Transverse colon (tissue), 4 donors: Measurements from ENCODE around the gene KCNJ9. TPM values are rescaled to one million over a fixed set of nuclear protein-coding genes. Genes with fewer than 3 reads are reported as not detected.

Experiments
- DNase-seq: peaks from one replicate; pipeline ENCODE4 v3.0.0-alpha.2; 2019
- H3K27ac ChIP-seq, 4 donors: fragments of 200-600 bp; sonication (generic); 2 replicates each; pipeline ENCODE4 v1.5.1; 2016 to 2018; ENCODE audit warnings: inconsistent platforms in 4 of 4
- H3K27me3 ChIP-seq: fragments of 200-600 bp; sonication (generic); 2 replicates; pipeline ENCODE4 v1.5.1; 2017; ENCODE audit warnings: inconsistent platforms
- H3K36me3 ChIP-seq, 4 donors: fragments of 200-600 bp; sonication (generic); 2 replicates each; pipeline ENCODE4 v1.5.1; 2017 to 2019; ENCODE audit warnings: inconsistent platforms in 4 of 4
- H3K4me1 ChIP-seq, 4 donors: fragments of 200-600 bp; sonication (generic); 2 replicates each; pipeline ENCODE4 v1.5.1; 2017 to 2020; ENCODE audit warnings: inconsistent platforms in 4 of 4
- H3K4me3 ChIP-seq, 4 donors: fragments of 200-600 bp; sonication (generic); 1 replicate in 1 of 4; 2 replicates in 3 of 4; pipeline versions ENCODE4 v1.5.1 to v1.6.1; 2017 to 2019; ENCODE audit warnings: inconsistent platforms in 4 of 4
- H3K9me3 ChIP-seq, 2 donors: fragments of 200-600 bp; sonication (generic); 2 replicates each; pipeline ENCODE4 v1.5.1; 2017 to 2019; ENCODE audit warnings: inconsistent platforms in 2 of 2
- EP300 ChIP-seq: sonication (generic); formaldehyde crosslinking; IDR thresholded peaks from one replicate; pipeline ENCODE4 v1.6.1; 2017; ENCODE audit warnings: antibody characterized with exemption, low read depth
- POLR2A ChIP-seq: fragments of 450-650 bp; IDR thresholded peaks from one replicate; pipeline ENCODE4 v1.6.1; 2016; ENCODE audit warnings: antibody characterized with exemption, mild to moderate bottlenecking, moderate library complexity
- POLR2AphosphoS5 ChIP-seq, 3 donors: sonication (generic); formaldehyde crosslinking; IDR thresholded peaks; one replicate each; pipeline ENCODE4 v1.6.1; 2016; ENCODE audit warnings: antibody characterized with exemption in 3 of 3
- WGBS, 2 donors: methylation state at CpG; one replicate each; pipeline ENCODE4 v1.1.5; 2018; ENCODE audit warnings: low coverage in 1 of 2; 5-methylcytosine and 5-hydroxymethylcytosine counted together
- in situ Hi-C, 4 donors: fragments of 200-750 bp; cut with MboI; loops; one replicate each; pipeline versions ENCODE4 v1.15.0 to v1.15.1; 2017; ENCODE audit warnings: low sequenced_read_pairs in 3 of 4, low pct_ligation_motif_present in 1 of 4, low pct_unique_long_range_greater_than_20kb in 1 of 4
- intact Hi-C: fragments of 100-400 bp; cut with DNase I; formaldehyde crosslinking; loops from one replicate; pipeline ENCODE4 v1.15.1; 2023; ENCODE audit warnings: low total_unique reads
- total RNA-seq, 4 donors: library from RNA; depleted of rRNA; stranded (reverse); fragments of >200 nt; gene quantifications; one replicate each; pipeline ENCODE4 v1.1.0, GENCODE V29; 2016
- TF ChIP-seq, protein P1 (sequence below), 5 experiments: fragments of 200-600 bp in 3 of 5; fragments of 450-650 bp in 2 of 5; sonication (generic) in 3 of 5; IDR thresholded peaks; 1 replicate in 2 of 5; 2 replicates in 3 of 5; pipeline ENCODE4 v1.5.1; 2016 to 2017; ENCODE audit warnings: antibody characterized with exemption in 5 of 5, inconsistent platforms in 3 of 5, mild to moderate bottlenecking in 2 of 5, moderate library complexity in 1 of 5

Gene KCNJ9
- total RNA-seq, 4 donors from 2014 or later: 0.27 TPM; not detected in 3

DNA sequence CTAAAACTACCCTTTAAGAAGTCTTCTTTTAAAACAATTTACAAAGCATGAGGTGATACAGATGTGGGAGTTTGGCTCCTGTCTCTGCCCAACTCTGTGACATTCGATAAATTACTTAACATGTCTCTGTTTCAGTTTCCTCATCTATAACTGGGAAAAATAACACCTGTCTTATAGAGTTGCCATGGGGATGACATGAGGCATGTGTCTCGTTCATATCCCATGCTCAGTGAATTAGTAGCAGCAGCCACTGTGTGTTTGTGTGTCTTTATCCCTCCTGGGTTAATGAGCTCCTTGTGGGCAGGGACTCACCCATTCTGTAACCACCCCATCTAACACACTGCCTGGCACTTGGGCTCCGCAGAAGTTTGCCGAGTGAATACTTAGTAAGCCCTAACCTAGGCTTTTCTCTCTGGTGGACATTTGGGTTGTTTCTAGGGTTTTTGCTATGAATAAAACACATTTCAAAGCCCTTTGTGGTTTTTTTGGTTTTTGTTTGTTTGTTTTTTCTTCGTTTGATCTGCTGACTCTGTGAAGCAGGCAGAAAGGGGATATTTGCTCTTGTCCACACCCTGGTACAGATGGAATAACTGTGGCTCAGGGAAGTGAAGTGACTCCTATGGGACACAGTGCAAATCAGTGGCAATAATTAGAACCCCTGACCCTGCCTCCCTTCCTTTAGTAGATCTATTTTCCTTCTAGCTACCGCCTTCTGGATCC, 797 bp upstream of the KCNJ9 start:
- 31 to 38% methylated on average over 3 to 6 of the region's 6 CpGs for WGBS, 2 donors
- in situ Hi-C loops: no loop called here
- H3K27me3 ChIP-seq: peaks cover 63% of the 10 kb centered on the region
- H3K4me1 ChIP-seq: peaks cover 0 to 13% (median 8%) of the 10 kb centered on the region in 4 donors
- H3K9me3 ChIP-seq: no peaks in the 10 kb centered on the region
- intact Hi-C loops: loop anchor here (5.0 kb wide), 1 partner anchor 553 kb away; no protein-coding TSS in a partner anchor
- TF ChIP-seq EP300 (no peak), POLR2A (no peak), POLR2AphosphoS5 (IDR thresholded peaks at IDR 0.05) (no peak)
- TF ChIP-seq, protein P1, sequence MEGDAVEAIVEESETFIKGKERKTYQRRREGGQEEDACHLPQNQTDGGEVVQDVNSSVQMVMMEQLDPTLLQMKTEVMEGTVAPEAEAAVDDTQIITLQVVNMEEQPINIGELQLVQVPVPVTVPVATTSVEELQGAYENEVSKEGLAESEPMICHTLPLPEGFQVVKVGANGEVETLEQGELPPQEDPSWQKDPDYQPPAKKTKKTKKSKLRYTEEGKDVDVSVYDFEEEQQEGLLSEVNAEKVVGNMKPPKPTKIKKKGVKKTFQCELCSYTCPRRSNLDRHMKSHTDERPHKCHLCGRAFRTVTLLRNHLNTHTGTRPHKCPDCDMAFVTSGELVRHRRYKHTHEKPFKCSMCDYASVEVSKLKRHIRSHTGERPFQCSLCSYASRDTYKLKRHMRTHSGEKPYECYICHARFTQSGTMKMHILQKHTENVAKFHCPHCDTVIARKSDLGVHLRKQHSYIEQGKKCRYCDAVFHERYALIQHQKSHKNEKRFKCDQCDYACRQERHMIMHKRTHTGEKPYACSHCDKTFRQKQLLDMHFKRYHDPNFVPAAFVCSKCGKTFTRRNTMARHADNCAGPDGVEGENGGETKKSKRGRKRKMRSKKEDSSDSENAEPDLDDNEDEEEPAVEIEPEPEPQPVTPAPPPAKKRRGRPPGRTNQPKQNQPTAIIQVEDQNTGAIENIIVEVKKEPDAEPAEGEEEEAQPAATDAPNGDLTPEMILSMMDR (IDR thresholded peaks at IDR 0.05): no peak
- H3K4me3 ChIP-seq: no peak overlapping the region
- H3K27ac ChIP-seq: no peak overlapping the region
- H3K36me3 ChIP-seq: no peaks in the 10 kb centered on the region
- no peak for DNase-seq

DNA sequence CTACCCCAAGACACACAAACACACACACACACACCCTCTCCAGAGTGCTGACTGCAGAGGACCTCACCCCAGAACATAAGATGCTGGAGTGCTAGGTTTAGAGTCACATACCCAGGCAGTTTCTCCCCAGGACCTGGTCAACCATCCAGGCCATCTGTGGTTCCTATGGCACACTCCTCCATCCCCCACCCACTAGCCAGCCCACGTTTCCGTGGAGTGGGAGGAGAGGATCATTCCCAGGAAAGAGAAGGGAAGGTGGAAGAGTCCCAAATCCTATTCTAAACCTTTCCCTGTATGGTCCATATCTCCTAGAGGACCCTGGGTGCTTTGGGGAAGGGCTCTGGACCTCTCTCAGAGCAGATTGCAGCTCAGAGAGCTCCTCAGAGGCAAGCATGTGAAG, 1.1 kb downstream of the KCNJ9 start:
- Histone ChIP-seq H3K27me3 (peaks cover 57% of the 10 kb centered on the region), H3K4me3 (no peak overlapping the region), H3K9me3 (no peaks in the 10 kb centered on the region), H3K4me1 (peaks cover 0 to 13% (median 8%) of the 10 kb centered on the region in 4 donors), H3K27ac (no peak overlapping the region), H3K36me3 (no peaks in the 10 kb centered on the region)
- WGBS, 2 donors: 40 to 54% methylated on average over 1 to 2 of the region's 2 CpGs
- no peak for TF ChIP-seq EP300
- TF ChIP-seq POLR2AphosphoS5 (IDR thresholded peaks at IDR 0.05): no peak
- intact Hi-C loops (loop anchor here (5.0 kb wide), 1 partner anchor 555 kb away; no protein-coding TSS in a partner anchor), in situ Hi-C loops (no loop called here)
- no peak for DNase-seq

DNA sequence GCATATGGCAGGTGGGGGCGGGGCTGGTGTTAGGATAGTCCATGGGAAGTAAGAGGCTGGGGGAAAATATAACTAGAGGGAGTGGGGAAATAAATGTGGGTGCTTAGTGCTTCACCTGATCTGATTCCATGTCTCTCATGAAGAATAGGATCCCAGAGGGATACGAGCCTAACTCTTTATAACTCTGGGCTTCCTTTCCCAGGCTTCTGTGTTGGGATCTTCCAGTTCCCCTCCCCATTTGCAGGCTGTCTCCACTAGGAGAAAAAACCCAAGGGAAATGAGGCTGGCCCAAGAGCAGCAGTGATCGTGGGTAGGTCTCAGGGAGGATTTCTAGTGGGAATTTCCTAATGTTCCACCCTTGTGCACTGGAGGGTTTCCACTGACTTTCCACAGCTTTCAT, 1.6 kb downstream of the KCNJ9 start:
- no peak overlapping the region for H3K4me3 ChIP-seq
- DNase-seq: no peak
- intact Hi-C loops: loop anchor here (5.0 kb wide), 1 partner anchor 556 kb away; no protein-coding TSS in a partner anchor
- TF ChIP-seq, protein P1 (IDR thresholded peaks at IDR 0.05): no peak
- TF ChIP-seq POLR2A (no peak), POLR2AphosphoS5 (IDR thresholded peaks at IDR 0.05) (no peak), EP300 (no peak)
- 64 to 81% methylated on average over 2 to 3 of the region's 3 CpGs for WGBS, 2 donors
- peaks cover 0 to 13% (median 8%) of the 10 kb centered on the region in 4 donors for H3K4me1 ChIP-seq
- no peaks in the 10 kb centered on the region for H3K9me3 ChIP-seq
- no peak overlapping the region for H3K27ac ChIP-seq
- in situ Hi-C loops: no loop called here
- H3K36me3 ChIP-seq: no peaks in the 10 kb centered on the region
- peaks cover 57% of the 10 kb centered on the region for H3K27me3 ChIP-seq

DNA sequence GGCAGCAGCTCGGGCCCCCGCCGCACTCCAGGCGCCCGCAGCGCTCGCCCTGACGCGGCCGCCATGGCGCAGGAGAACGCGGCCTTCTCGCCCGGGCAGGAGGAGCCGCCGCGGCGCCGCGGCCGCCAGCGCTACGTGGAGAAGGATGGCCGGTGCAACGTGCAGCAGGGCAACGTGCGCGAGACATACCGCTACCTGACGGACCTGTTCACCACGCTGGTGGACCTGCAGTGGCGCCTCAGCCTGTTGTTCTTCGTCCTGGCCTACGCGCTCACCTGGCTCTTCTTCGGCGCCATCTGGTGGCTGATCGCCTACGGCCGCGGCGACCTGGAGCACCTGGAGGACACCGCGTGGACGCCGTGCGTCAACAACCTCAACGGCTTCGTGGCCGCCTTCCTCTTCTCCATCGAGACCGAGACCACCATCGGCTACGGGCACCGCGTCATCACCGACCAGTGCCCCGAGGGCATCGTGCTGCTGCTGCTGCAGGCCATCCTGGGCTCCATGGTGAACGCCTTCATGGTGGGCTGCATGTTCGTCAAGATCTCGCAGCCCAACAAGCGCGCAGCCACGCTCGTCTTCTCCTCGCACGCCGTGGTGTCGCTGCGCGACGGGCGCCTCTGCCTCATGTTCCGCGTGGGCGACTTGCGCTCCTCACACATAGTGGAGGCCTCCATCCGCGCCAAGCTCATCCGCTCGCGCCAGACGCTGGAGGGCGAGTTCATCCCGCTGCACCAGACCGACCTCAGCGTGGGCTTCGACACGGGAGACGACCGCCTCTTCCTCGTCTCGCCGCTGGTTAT, 2.8 kb downstream of the KCNJ9 start:
- TF ChIP-seq POLR2AphosphoS5 (IDR thresholded peaks at IDR 0.05) (peak in 1 of 3 donors; percentile 25), EP300 (no peak), POLR2A (no peak)
- TF ChIP-seq, protein P1 (IDR thresholded peaks at IDR 0.05): peak; percentile 65 to 81 (median 69)
- Histone ChIP-seq H3K4me3 (peak overlapping the region in 3 of 4 donors; percentile 28 to 50 (median 35)), H3K4me1 (peaks cover 0 to 13% (median 8%) of the 10 kb centered on the region in 4 donors), H3K9me3 (no peaks in the 10 kb centered on the region), H3K27me3 (peaks cover 46% of the 10 kb centered on the region), H3K36me3 (no peaks in the 10 kb centered on the region), H3K27ac (no peak overlapping the region)
- 53% methylated on average over 66 of the region's 96 CpGs; no CpG with 5 or more reads in 1 of the 2 donors for WGBS, 2 donors
- intact Hi-C loops (loop anchor here (2.0 to 5.0 kb wide), 2 partner anchors 37 to 557 kb away; no protein-coding TSS in a partner anchor), in situ Hi-C loops (no loop called here)
- peak; percentile 86 for DNase-seq
